ENCODE measurements around the gene PRKAR2B.
"Not testable (repeated sequence)": the region's sequence is repeated elsewhere in the genome, so short reads cannot be mapped to it uniquely, and the experiment has no call there.

Gene PRKAR2B

DNA sequence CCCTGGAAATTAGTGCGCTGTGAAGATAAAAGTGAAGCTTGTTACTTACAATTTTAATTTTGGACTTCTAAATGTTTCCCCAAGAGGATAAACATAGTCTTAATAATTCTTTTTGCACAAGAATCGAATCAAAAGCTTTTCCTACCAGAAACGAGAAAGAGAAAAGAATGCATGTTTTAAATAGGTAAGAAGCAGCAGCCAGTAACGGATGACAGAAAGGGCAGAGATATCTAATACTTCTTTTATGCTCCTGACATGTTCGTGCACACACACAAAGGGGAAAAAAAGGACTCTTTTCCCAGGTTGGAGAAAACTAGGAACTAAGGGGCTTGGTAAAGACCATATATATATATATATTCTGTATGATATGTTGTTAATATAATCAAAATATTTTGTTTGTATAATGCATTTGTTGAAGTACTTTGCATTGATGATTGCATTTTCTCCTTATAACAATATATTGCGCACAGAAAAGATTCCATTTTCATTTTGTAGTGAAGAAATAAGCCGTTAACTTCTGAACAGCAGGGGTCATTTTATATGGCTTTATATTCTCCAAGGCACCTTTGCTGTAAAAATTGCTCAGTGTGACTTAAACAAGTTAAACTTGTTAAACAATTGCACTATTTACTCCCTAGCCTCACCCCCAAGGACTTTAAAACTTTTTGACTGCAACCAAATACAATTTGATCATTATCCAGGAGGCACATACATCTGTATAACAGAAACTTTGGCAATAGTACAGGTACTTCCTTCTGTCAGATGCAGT is 2.2 kb downstream of the PRKAR2B start:
- DNase-seq (ENCODE audit: low read depth), result peak; percentile 55
- peak overlapping the region; percentile 81 for H3K4me3 ChIP-seq (ENCODE audit: low read depth, low read length)
- TF ChIP-seq, protein P1, sequence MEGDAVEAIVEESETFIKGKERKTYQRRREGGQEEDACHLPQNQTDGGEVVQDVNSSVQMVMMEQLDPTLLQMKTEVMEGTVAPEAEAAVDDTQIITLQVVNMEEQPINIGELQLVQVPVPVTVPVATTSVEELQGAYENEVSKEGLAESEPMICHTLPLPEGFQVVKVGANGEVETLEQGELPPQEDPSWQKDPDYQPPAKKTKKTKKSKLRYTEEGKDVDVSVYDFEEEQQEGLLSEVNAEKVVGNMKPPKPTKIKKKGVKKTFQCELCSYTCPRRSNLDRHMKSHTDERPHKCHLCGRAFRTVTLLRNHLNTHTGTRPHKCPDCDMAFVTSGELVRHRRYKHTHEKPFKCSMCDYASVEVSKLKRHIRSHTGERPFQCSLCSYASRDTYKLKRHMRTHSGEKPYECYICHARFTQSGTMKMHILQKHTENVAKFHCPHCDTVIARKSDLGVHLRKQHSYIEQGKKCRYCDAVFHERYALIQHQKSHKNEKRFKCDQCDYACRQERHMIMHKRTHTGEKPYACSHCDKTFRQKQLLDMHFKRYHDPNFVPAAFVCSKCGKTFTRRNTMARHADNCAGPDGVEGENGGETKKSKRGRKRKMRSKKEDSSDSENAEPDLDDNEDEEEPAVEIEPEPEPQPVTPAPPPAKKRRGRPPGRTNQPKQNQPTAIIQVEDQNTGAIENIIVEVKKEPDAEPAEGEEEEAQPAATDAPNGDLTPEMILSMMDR (IDR thresholded peaks at IDR 0.05; ENCODE audit: control insufficient read depth, extremely low read depth, insufficient read depth), result no peak

DNA sequence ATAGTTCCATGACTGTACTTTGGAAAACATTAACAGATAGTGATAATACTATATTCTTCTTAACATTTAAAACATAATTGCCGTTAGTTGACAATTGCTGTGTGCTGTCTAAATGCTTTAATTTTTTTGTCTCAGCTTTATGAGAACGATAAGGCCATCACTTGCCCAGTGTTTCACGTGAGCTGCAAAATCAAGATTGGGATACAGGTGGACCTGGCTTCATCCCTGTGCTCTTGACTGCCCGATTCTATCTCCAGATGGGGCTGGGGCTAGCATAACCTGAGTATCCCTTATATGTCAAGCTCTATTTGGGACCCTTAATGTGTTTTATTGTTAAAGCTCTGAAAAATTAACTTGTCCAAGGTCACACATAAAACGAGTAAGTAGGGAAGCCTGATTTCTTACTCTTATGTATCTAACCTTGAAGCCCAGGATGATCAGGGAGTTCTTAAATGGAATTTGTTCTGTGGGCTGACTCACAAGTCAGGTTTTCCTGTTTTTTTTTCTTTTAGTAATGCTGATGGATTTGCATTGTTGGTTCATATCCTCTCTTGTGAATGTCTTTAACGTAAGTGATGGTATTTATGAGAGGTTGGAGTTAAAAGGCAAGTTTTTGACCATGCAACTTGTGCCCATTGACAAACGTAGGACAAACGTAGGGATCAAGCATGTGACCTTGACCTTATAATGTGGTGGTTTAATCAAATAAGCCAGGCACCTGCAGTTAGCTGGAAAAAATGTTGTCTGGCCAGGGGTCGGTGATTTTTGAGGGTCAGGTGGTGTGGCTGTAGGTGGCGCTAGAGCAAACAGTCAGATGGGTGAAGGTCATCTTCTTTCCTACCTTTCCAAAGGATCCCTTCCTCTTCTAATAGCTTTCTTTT is 3.6 kb downstream of the PRKAR2B start:
- H3K4me3 ChIP-seq (ENCODE audit: low read depth, low read length), result no peak overlapping the region
- TF ChIP-seq, protein P1 (IDR thresholded peaks at IDR 0.05; ENCODE audit: control insufficient read depth, extremely low read depth, insufficient read depth), result no peak
- no peak for DNase-seq (ENCODE audit: low read depth)

DNA sequence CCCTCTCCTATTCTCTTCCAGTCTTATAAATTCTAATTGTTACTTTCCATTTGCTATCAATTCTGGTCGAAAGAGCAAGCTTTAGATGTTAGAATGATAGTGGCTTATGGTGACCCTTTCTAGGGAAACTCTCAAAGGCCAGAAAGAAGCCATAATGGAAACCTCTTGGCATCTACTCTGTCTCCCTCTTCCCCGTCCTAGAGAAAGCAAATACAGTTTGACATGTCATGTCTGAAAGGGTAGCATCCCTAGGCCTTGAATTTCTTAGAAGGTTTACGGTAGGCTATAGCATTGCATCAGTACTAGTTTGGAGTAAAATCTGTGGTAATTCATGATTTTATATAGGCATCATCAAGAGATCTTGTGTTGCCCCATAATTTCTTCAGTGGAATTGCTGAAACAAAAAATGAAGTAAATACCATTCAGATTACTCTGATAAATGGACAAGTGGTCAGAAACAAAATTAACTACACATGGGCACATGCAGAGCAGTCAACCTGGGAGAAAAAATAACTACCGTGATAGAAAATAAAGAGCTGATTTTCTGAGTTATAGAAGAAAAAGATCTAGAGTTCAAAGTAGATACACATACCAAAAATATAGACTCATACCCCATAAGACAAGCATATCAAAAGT is 4.4 kb downstream of the PRKAR2B start:
- DNase-seq (ENCODE audit: low read depth), result no peak
- no peak overlapping the region for H3K4me3 ChIP-seq (ENCODE audit: low read depth, low read length)
- TF ChIP-seq, protein P1 (IDR thresholded peaks at IDR 0.05; ENCODE audit: control insufficient read depth, extremely low read depth, insufficient read depth), result no peak

DNA sequence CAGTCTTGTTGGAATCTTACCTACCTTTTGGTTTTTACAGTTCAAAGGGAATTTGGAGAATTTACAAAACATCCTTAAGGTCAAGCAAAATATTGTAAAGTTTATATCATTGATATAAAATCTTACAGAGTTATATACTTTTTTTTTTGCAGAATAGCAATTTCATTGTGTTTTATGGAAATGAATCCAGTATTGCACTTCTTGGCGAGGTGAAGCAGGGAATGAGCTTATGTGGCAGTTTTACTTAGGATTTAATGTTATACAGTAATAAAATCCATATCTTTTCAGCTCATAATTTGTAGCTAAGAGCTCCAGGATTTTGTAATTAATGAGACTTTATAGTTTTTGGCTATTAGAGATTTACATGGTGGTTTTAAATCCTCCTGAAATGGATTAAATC is 5.0 kb downstream of the PRKAR2B start:
- H3K4me3 ChIP-seq (ENCODE audit: low read depth, low read length), result no peak overlapping the region
- no peak for DNase-seq (ENCODE audit: low read depth)
- TF ChIP-seq, protein P1 (IDR thresholded peaks at IDR 0.05; ENCODE audit: control insufficient read depth, extremely low read depth, insufficient read depth), result no peak

DNA sequence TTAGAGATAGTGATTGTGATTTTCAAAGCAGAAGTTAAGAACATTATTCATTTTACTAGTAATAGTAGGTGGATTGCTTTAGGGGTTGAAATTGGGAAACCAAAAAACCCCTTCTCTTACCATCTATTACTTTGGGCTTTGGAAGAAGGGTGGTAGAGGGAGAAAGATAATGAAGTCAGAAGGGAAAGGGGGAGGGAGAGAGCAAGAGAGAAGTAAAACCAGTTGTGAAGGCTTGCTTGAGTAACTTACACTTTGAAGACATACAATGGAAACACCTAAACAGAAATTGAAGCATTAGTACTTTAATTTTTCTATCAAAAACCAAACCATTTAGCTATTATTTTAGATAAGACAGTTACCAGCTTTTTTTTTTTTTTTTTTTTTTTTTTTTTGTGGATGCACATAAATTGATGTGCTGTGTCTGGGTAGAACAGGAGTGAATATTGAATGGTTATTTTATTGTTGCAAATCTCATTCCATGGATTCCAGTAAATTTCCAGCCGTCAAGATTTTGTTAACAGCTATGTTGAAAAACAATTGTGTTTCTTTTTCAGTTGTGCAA is 5.5 kb downstream of the PRKAR2B start:
- TF ChIP-seq, protein P1 (IDR thresholded peaks at IDR 0.05; ENCODE audit: control insufficient read depth, extremely low read depth, insufficient read depth), result no peak
- H3K4me3 ChIP-seq (ENCODE audit: low read depth, low read length), result no peak overlapping the region
- DNase-seq (ENCODE audit: low read depth), result no peak

DNA sequence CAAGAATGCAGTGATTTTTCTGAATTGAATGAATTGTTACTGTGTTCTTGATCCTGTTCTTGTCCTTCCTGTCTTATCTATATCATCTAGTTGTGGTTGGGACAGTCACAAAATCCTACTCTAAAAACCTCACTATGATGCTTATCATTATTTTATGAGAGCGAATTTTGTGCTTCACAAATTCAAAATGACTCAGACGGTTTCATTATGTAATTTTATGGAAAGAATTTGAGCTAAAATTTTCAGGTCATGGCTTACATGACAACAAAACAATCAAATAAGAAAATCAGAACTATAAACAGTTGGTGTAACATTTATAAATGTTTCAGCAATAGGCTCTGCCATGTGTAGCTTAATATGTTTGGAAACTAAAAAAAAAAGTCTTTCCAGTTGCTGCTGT is 6.9 kb downstream of the PRKAR2B start:
- no peak for DNase-seq (ENCODE audit: low read depth)
- TF ChIP-seq, protein P1 (IDR thresholded peaks at IDR 0.05; ENCODE audit: control insufficient read depth, extremely low read depth, insufficient read depth), result no peak
- H3K4me3 ChIP-seq (ENCODE audit: low read depth, low read length), result no peak overlapping the region

DNA sequence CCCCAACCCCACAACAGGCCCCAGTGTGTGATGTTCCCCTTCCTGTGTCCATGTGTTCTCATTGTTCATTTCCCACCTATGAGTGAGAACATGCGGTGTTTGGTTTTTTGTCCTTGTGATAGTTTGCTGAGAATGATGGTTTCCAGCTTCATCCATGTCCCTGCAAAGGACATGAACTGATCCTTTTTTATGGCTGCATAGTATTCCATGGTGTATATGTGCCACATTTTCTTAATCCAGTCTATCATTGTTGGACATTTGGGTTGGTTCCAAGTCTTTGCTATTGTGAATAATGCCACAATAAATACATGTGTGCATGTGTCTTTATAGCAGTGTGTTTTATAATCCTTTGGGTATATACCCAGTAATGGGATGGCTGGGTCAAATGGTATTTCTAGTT is 10.5 kb downstream of the PRKAR2B start:
- H3K4me3 ChIP-seq (ENCODE audit: low read depth, low read length); DNase-seq (ENCODE audit: low read depth): not testable (repeated sequence)

DNA sequence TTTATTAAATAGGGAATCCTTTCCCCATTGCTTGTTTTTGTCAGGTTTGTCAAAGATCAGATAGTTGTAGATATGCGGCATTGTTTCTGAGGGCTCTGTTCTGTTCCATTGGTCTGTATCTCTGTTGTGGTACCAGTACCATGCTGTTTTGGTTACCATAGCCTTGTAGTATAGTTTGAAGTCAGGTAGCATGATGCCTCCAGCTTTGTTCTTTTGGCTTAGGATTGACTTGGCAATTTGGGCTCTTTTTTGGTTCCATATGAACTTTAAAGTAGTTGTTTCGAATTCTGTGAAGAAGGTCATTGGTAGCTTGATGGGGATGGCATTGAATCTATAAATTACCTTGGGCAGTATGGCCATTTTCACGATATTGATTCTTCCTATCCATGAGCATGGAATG is 11.6 kb downstream of the PRKAR2B start:
- not testable (repeated sequence) for DNase-seq (ENCODE audit: low read depth); H3K4me3 ChIP-seq (ENCODE audit: low read depth, low read length)

All from LNCaP clone FGC (cell line).